Natural killer cell (primary cell): ENCODE results near the gene TRIP13. TPM values are rescaled to one million over a fixed set of nuclear protein-coding genes. Genes with fewer than 3 reads are reported as not detected.

Experiments
- ATAC-seq, 3 donors: fragments of 150-1000 bp in 2 of 3; fragments of 200-7000 bp in 1 of 3; cut with Tn5 transposase; 1 replicate in 1 of 3; 2 replicates in 2 of 3; pipeline ENCODE4 v1.10.0; 2021; ENCODE audit warnings: mild to moderate bottlenecking in 2 of 3, moderate library complexity in 2 of 3
- DNase-seq, 2 donors: peaks; one replicate each; pipeline versions ENCODE4 v3.0.0 to v3.0.0-alpha.2; 2013 to 2021; ENCODE audit warnings: mixed read lengths in 1 of 2
- H3K27ac ChIP-seq: one replicate; pipeline ENCODE4 v1.5.1; 2013; ENCODE audit warnings: mild to moderate bottlenecking, low read length
- H3K27me3 ChIP-seq: one replicate; pipeline ENCODE4 v1.6.1; 2013; ENCODE audit warnings: low read length; ENCODE audit not compliant: control insufficient read depth, insufficient read depth
- H3K36me3 ChIP-seq: one replicate; pipeline ENCODE4 v1.6.1; 2013; ENCODE audit warnings: low read length; ENCODE audit not compliant: control insufficient read depth, insufficient read depth
- H3K4me1 ChIP-seq: one replicate; pipeline ENCODE4 v1.6.1; 2013; ENCODE audit warnings: low read length; ENCODE audit not compliant: control insufficient read depth, insufficient read depth
- H3K4me3 ChIP-seq: one replicate; pipeline ENCODE4 v1.5.1; 2013; ENCODE audit warnings: low read length
- H3K9me3 ChIP-seq: one replicate; pipeline ENCODE4 v1.6.1; 2013; ENCODE audit warnings: low read length; ENCODE audit not compliant: control insufficient read depth, insufficient read depth
- H3K27ac Mint-ChIP-seq, 2 donors: one replicate each; pipeline ENCODE4 v1.8.0; 2022; ENCODE audit warnings: mild to moderate bottlenecking in 2 of 2, mixed read lengths in 2 of 2, moderate library complexity in 1 of 2
- H3K27me3 Mint-ChIP-seq, 2 donors: one replicate each; pipeline ENCODE4 v1.8.0; 2022; ENCODE audit warnings: low read depth in 2 of 2, mixed read lengths in 2 of 2
- H3K36me3 Mint-ChIP-seq: one replicate; pipeline ENCODE4 v1.8.0; 2022; ENCODE audit warnings: mixed read lengths
- H3K4me1 Mint-ChIP-seq, 2 donors: one replicate each; pipeline ENCODE4 v1.8.0; 2022; ENCODE audit warnings: mixed read lengths in 2 of 2
- H3K4me3 Mint-ChIP-seq: one replicate; pipeline ENCODE4 v1.8.0; 2022; ENCODE audit warnings: mild to moderate bottlenecking, moderate library complexity, mixed read lengths
- H3K9me3 Mint-ChIP-seq, 2 donors: one replicate each; pipeline ENCODE4 v1.8.0; 2022; ENCODE audit warnings: mixed read lengths in 2 of 2
- WGBS: methylation state at CpG from one replicate; pipeline ENCODE4 v1.1.7; 2013; ENCODE audit warnings: missing lambda C conversion rate; ENCODE audit not compliant: insufficient coverage; 5-methylcytosine and 5-hydroxymethylcytosine counted together
- intact Hi-C: fragments of 100-400 bp; cut with micrococcal nuclease; formaldehyde crosslinking; loops from one replicate; pipeline ENCODE4 v1.14.2; 2022
- total RNA-seq, 4 donors: library from RNA; stranded (reverse); fragments of 120-200 nt in 1 of 4; gene quantifications; one replicate each; pipeline versions ENCODE4 v1.2.3 to v1.2.4, GENCODE V29; 2013 to 2022
- TF ChIP-seq, protein P1 (sequence below): fragments of 200-600 bp; IDR thresholded peaks from one replicate; pipeline ENCODE4 v1.8.0; 2022; ENCODE audit warnings: antibody characterized with exemption

The TRIP13 gene
- total RNA-seq, 3 donors from 2014 or later (not counting 1 experiment from before 2014, with no cell fraction given) = 0.45 to 0.57 (median 0.56) TPM

DNA sequence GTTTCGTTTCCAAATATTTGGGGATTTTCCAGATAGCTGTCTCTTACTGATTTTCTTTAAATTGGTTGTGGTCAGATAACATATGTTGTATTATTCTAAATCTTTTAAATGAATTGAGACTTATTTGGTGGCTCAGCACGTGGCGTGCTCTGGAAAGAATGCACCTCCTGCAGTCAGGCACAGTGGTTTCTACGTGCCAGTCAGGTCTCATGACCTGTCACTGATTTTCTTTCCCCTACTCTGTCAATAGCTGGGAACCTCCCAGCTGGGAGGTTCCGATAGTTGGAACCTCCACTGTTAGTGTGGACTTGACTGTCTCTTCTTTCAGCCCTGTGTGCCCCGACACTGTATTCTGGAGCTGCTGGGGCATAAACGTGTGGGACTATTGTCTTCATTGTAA is 27.6 kb downstream of the TRIP13 start:
- no peak for ATAC-seq
- Histone ChIP-seq H3K4me3 (no peak overlapping the region), H3K27ac (no peak overlapping the region), H3K4me1 (no peaks in the 10 kb centered on the region), H3K27me3 (no peaks in the 10 kb centered on the region), H3K36me3 (no peaks in the 10 kb centered on the region), H3K9me3 (no peaks in the 10 kb centered on the region)
- H3K4me1 Mint-ChIP-seq = peaks cover 0 to 6% of the 10 kb centered on the region in 2 donors
- DNase-seq = no peak
- 96% methylated on average over 7 of the region's 7 CpGs for WGBS
- H3K27me3 Mint-ChIP-seq = peaks cover 4 to 14% of the 10 kb centered on the region in 2 donors
- no peak overlapping the region for H3K27ac Mint-ChIP-seq
- H3K4me3 Mint-ChIP-seq = no peak overlapping the region
- no peaks in the 10 kb centered on the region for H3K36me3 Mint-ChIP-seq
- TF ChIP-seq, protein P1, sequence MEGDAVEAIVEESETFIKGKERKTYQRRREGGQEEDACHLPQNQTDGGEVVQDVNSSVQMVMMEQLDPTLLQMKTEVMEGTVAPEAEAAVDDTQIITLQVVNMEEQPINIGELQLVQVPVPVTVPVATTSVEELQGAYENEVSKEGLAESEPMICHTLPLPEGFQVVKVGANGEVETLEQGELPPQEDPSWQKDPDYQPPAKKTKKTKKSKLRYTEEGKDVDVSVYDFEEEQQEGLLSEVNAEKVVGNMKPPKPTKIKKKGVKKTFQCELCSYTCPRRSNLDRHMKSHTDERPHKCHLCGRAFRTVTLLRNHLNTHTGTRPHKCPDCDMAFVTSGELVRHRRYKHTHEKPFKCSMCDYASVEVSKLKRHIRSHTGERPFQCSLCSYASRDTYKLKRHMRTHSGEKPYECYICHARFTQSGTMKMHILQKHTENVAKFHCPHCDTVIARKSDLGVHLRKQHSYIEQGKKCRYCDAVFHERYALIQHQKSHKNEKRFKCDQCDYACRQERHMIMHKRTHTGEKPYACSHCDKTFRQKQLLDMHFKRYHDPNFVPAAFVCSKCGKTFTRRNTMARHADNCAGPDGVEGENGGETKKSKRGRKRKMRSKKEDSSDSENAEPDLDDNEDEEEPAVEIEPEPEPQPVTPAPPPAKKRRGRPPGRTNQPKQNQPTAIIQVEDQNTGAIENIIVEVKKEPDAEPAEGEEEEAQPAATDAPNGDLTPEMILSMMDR = no peak
- H3K9me3 Mint-ChIP-seq = no peaks in the 10 kb centered on the region
- intact Hi-C loops = loop anchor here (10.0 kb wide), 1 partner anchor 734 kb away; no protein-coding TSS in a partner anchor

- DNase-seq = no peak
- Histone ChIP-seq H3K36me3 (no peaks in the 10 kb centered on the region), H3K27ac (no peak overlapping the region), H3K4me1 (peaks cover 3% of the 10 kb centered on the region), H3K4me3 (no peak overlapping the region), H3K27me3 (peaks cover 5% of the 10 kb centered on the region), H3K9me3 (no peaks in the 10 kb centered on the region)
- 92% methylated on average over 8 of the region's 9 CpGs for WGBS
- TF ChIP-seq, protein P1 = no peak
- intact Hi-C loops = loop anchor here (10.0 kb wide), 1 partner anchor 733 kb away; no protein-coding TSS in a partner anchor
- Mint-ChIP-seq H3K9me3 (no peaks in the 10 kb centered on the region), H3K4me1 (peaks cover 0 to 14% of the 10 kb centered on the region in 2 donors), H3K36me3 (no peaks in the 10 kb centered on the region), H3K27me3 (peaks cover 18 to 26% of the 10 kb centered on the region in 2 donors), H3K4me3 (no peak overlapping the region), H3K27ac (no peak overlapping the region)
- no peak for ATAC-seq
Measured at GRCh38 chr5:921456-922435, 29.1 kb downstream of the TRIP13 start.

- no peak overlapping the region for H3K4me3 Mint-ChIP-seq
- ATAC-seq = no peak
Measured at GRCh38 chr5:922436-923280, 30.0 kb downstream of the TRIP13 start.

More at GRCh38 chr5:922436-923280, 30.0 kb downstream of the TRIP13 start:
- Histone ChIP-seq H3K27me3 (peaks cover 7% of the 10 kb centered on the region), H3K36me3 (no peaks in the 10 kb centered on the region), H3K4me1 (peaks cover 7% of the 10 kb centered on the region), H3K4me3 (no peak overlapping the region), H3K27ac (no peak overlapping the region), H3K9me3 (no peaks in the 10 kb centered on the region)
- DNase-seq = no peak
- WGBS = 95% methylated on average over 17 of the region's 17 CpGs
- intact Hi-C loops = loop anchor here (1.0 to 10.0 kb wide), 4 partner anchors 218 to 732 kb away; no protein-coding TSS in a partner anchor
- Mint-ChIP-seq H3K27me3 (peaks cover 22 to 27% of the 10 kb centered on the region in 2 donors), H3K9me3 (no peaks in the 10 kb centered on the region), H3K36me3 (no peaks in the 10 kb centered on the region), H3K27ac (no peak overlapping the region), H3K4me1 (peaks cover 0 to 14% of the 10 kb centered on the region in 2 donors)
- TF ChIP-seq, protein P1 = no peak
